ENCODE results near the gene APLP2.
A peak's percentile ranks its signal among the peaks of the same experiment; 100 is the strongest.

Gene APLP2

GRCh38 chr11:130120045-130120444 is 50.4 kb downstream of the APLP2 start:
- DNase-seq: no peak

GRCh38 chr11:130121445-130121978 is 51.8 kb downstream of the APLP2 start:
- no peak for DNase-seq

- DNase-seq: no peak
These were observed 52.5 kb downstream of the APLP2 start for GRCh38 chr11:130122141-130122575.

GRCh38 chr11:130123414-130124040 is 53.8 kb downstream of the APLP2 start:
- DNase-seq: no peak

GRCh38 chr11:130124096-130124495 is 54.4 kb downstream of the APLP2 start:
- DNase-seq: no peak

GRCh38 chr11:130125638-130126037 is 55.9 kb downstream of the APLP2 start:
- no peak for DNase-seq

- no peak for DNase-seq
These were observed 56.8 kb downstream of the APLP2 start for GRCh38 chr11:130126516-130126915.

GRCh38 chr11:130127509-130127908 is 57.8 kb downstream of the APLP2 start:
- no peak for DNase-seq

GRCh38 chr11:130128626-130129025 is 58.9 kb downstream of the APLP2 start:
- DNase-seq: no peak

- no peak for DNase-seq
These were observed 60.2 kb downstream of the APLP2 start for GRCh38 chr11:130129922-130130321.

- peak; percentile 22 for DNase-seq
These were observed 62.5 kb downstream of the APLP2 start for GRCh38 chr11:130131961-130132850.

- DNase-seq: no peak
These were observed 64.0 kb downstream of the APLP2 start for GRCh38 chr11:130133716-130134115.

GRCh38 chr11:130136107-130136506 is 66.4 kb downstream of the APLP2 start:
- DNase-seq: no peak

GRCh38 chr11:130137999-130138398 is 68.3 kb downstream of the APLP2 start:
- DNase-seq: no peak

- DNase-seq: no peak
These were observed 69.7 kb downstream of the APLP2 start for GRCh38 chr11:130139401-130139800.

- no peak for DNase-seq
These were observed 72.1 kb downstream of the APLP2 start for GRCh38 chr11:130141561-130142341.

- DNase-seq: no peak
These were observed 74.4 kb downstream of the APLP2 start for GRCh38 chr11:130144141-130144540.

GRCh38 chr11:130144861-130145281 is 75.2 kb downstream of the APLP2 start:
- DNase-seq: no peak

GRCh38 chr11:130145311-130145812 is 75.7 kb downstream of the APLP2 start:
- DNase-seq: no peak

- DNase-seq: no peak
These were observed 76.5 kb downstream of the APLP2 start for GRCh38 chr11:130145975-130146776.

- DNase-seq: no peak
These were observed 77.1 kb downstream of the APLP2 start for GRCh38 chr11:130146796-130147195.

- DNase-seq: no peak
These were observed 79.2 kb downstream of the APLP2 start for GRCh38 chr11:130148796-130149326.
